Measurements from ENCODE around the gene RAI1. TPM values are rescaled to one million over a fixed set of nuclear protein-coding genes. Genes with fewer than 3 reads are reported as not detected.

RAI1 gene
- total and polyA plus RNA-seq, 2 of the 8 experiments (the other 6 are each of a cell fraction or from before 2014, with no cell fraction given) = 0.39 to 1.2 TPM

- TF ChIP-seq KDM4A (IDR thresholded peaks at IDR 0.05; ENCODE audit: low read depth, low read length, severe bottlenecking) (no peak), EGR1 (IDR thresholded peaks at IDR 0.05; ENCODE audit: borderline replicate concordance, low read depth, low read length) (no peak), CREB1 (IDR thresholded peaks at IDR 0.05) (no peak), TAF7 (optimal IDR thresholded peaks at IDR 0.05; ENCODE audit: borderline replicate concordance, low read depth, low read length) (no peak), CEBPB (IDR thresholded peaks at IDR 0.05; ENCODE audit: low read depth, low read length) (no peak), GTF2F1 (IDR thresholded peaks at IDR 0.05; ENCODE audit: borderline replicate concordance, low read depth, low read length) (no peak), SAP30 (IDR thresholded peaks at IDR 0.05; ENCODE audit: insufficient read depth, insufficient replicate concordance, low read length) (no peak)
These were observed 97.9 kb downstream of the RAI1 start (continued) for GRCh38 chr17:17779015-17779611.

All from H1 (cell line).